Gastroesophageal sphincter (tissue), 4 donors: ENCODE data around the gene CCDC85C. TPM values are rescaled to one million over a fixed set of nuclear protein-coding genes. Genes with fewer than 3 reads are reported as not detected.
A peak's percentile ranks its signal among the peaks of the same experiment; 100 is the strongest.

ENCODE experiments used
- ATAC-seq: fragments of 150-250 bp; one replicate; pipeline ENCODE4 v1.9.1; 2016; ENCODE audit warnings: mild to moderate bottlenecking, moderate library complexity
- H3K27ac ChIP-seq, 4 donors: fragments of 200-600 bp; sonication (generic) in 3 of 4; 1 replicate in 3 of 4; 2 replicates in 1 of 4; pipeline ENCODE4 v1.5.1; 2016 to 2019
- H3K27me3 ChIP-seq: fragments of 200-600 bp; sonication (generic); one replicate; pipeline ENCODE4 v1.5.1; 2019
- H3K36me3 ChIP-seq, 2 donors: fragments of 200-600 bp; sonication (generic); one replicate each; pipeline ENCODE4 v1.5.1; 2019; ENCODE audit warnings: control low read depth in 1 of 2
- H3K4me1 ChIP-seq, 3 donors: fragments of 200-600 bp; sonication (generic); 1 replicate in 2 of 3; 2 replicates in 1 of 3; pipeline ENCODE4 v1.5.1; 2016 to 2019; ENCODE audit warnings: control low read depth in 2 of 3
- H3K4me3 ChIP-seq, 2 donors: fragments of 200-600 bp; sonication (generic); one replicate each; pipeline ENCODE4 v1.5.1; 2019; ENCODE audit warnings: mild to moderate bottlenecking in 1 of 2, moderate library complexity in 1 of 2
- H3K9me3 ChIP-seq, 3 donors: fragments of 200-600 bp; sonication (generic); one replicate each; pipeline ENCODE4 v1.5.1; 2017 to 2019; ENCODE audit warnings: control low read depth in 2 of 3
- EP300 ChIP-seq: sonication (generic); formaldehyde crosslinking; IDR thresholded peaks from one replicate; pipeline ENCODE4 v1.6.1; 2017; ENCODE audit warnings: antibody characterized with exemption, mild to moderate bottlenecking
- POLR2A ChIP-seq, 2 donors: fragments of 450-650 bp; IDR thresholded peaks; one replicate each; pipeline ENCODE4 v1.6.1; 2017; ENCODE audit warnings: antibody characterized with exemption in 2 of 2, mild to moderate bottlenecking in 2 of 2, moderate library complexity in 1 of 2
- POLR2AphosphoS5 ChIP-seq: sonication (generic); formaldehyde crosslinking; IDR thresholded peaks from one replicate; pipeline ENCODE4 v1.6.1; 2017; ENCODE audit warnings: antibody characterized with exemption
- WGBS, 2 donors: methylation state at CpG; one replicate each; pipeline ENCODE4 v1.1.5; 2018; ENCODE audit warnings: low coverage in 1 of 2; 5-methylcytosine and 5-hydroxymethylcytosine counted together
- total RNA-seq, 4 donors: library from RNA; depleted of rRNA; stranded (reverse); fragments of >200 nt; gene quantifications; one replicate each; pipeline ENCODE4 v1.1.0, GENCODE V29; 2016
- TF ChIP-seq, protein P1 (sequence below), 4 experiments: fragments of 200-600 bp in 2 of 4; fragments of 450-650 bp in 2 of 4; sonication (generic) in 1 of 4; IDR thresholded peaks; one replicate each; pipeline ENCODE4 v1.5.1; 2017 to 2019; ENCODE audit warnings: antibody characterized with exemption in 4 of 4, mild to moderate bottlenecking in 2 of 4, moderate library complexity in 2 of 4

CCDC85C gene
- total RNA-seq, 4 donors from 2014 or later, result 14.0 to 58.2 (median 25.0) TPM

- Histone ChIP-seq H3K4me3 (no peak overlapping the region), H3K9me3 (no peaks in the 10 kb centered on the region), H3K27ac (peak overlapping the region in 3 of 4 donors; percentile 62 to 97 (median 87)), H3K4me1 (peaks cover 2 to 100% (median 53%) of the 10 kb centered on the region in 3 donors), H3K27me3 (no peaks in the 10 kb centered on the region), H3K36me3 (no peaks in the 10 kb centered on the region)
- TF ChIP-seq, protein P1, sequence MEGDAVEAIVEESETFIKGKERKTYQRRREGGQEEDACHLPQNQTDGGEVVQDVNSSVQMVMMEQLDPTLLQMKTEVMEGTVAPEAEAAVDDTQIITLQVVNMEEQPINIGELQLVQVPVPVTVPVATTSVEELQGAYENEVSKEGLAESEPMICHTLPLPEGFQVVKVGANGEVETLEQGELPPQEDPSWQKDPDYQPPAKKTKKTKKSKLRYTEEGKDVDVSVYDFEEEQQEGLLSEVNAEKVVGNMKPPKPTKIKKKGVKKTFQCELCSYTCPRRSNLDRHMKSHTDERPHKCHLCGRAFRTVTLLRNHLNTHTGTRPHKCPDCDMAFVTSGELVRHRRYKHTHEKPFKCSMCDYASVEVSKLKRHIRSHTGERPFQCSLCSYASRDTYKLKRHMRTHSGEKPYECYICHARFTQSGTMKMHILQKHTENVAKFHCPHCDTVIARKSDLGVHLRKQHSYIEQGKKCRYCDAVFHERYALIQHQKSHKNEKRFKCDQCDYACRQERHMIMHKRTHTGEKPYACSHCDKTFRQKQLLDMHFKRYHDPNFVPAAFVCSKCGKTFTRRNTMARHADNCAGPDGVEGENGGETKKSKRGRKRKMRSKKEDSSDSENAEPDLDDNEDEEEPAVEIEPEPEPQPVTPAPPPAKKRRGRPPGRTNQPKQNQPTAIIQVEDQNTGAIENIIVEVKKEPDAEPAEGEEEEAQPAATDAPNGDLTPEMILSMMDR (IDR thresholded peaks at IDR 0.05), result no peak
- TF ChIP-seq POLR2AphosphoS5 (no peak), POLR2A (IDR thresholded peaks at IDR 0.05) (no peak), EP300 (no peak)
- no peak for ATAC-seq
- 25 to 36% methylated on average over 1 of the region's 2 CpGs for WGBS, 2 donors
Measured at GRCh38 chr14:99592394-99592793, 11.6 kb downstream of the CCDC85C start.

- peak overlapping the region in 2 of 4 donors; percentile 56 to 97 for H3K27ac ChIP-seq
- H3K4me3 ChIP-seq, result no peak overlapping the region
- H3K9me3 ChIP-seq, result no peaks in the 10 kb centered on the region
- H3K27me3 ChIP-seq, result no peaks in the 10 kb centered on the region
- H3K4me1 ChIP-seq, result peaks cover 2 to 100% (median 45%) of the 10 kb centered on the region in 3 donors
- no CpG with 5 or more reads among the region's 28 CpGs for WGBS, 2 donors
- no peaks in the 10 kb centered on the region for H3K36me3 ChIP-seq
- TF ChIP-seq, protein P1 (IDR thresholded peaks at IDR 0.05), result no peak
- TF ChIP-seq EP300 (no peak), POLR2A (IDR thresholded peaks at IDR 0.05) (no peak), POLR2AphosphoS5 (no peak)
- ATAC-seq, result no peak
Measured at GRCh38 chr14:99590746-99591555, 13.1 kb downstream of the CCDC85C start.

GRCh38 chr14:99589651-99590530 is 14.1 kb downstream of the CCDC85C start:
- no peaks in the 10 kb centered on the region for H3K36me3 ChIP-seq
- TF ChIP-seq, protein P1 (IDR thresholded peaks at IDR 0.05), result no peak
- TF ChIP-seq POLR2AphosphoS5 (no peak), POLR2A (IDR thresholded peaks at IDR 0.05) (no peak), EP300 (no peak)
- no peaks in the 10 kb centered on the region for H3K27me3 ChIP-seq
- no peaks in the 10 kb centered on the region for H3K9me3 ChIP-seq
- 85 to 100% methylated on average over 2 to 3 of the region's 17 CpGs for WGBS, 2 donors
- peaks cover 2 to 95% (median 40%) of the 10 kb centered on the region in 3 donors for H3K4me1 ChIP-seq
- peak overlapping the region in 3 of 4 donors; percentile 41 to 97 (median 56) for H3K27ac ChIP-seq
- no peak overlapping the region for H3K4me3 ChIP-seq
- ATAC-seq, result no peak

- no peaks in the 10 kb centered on the region for H3K27me3 ChIP-seq
- no peak for ATAC-seq
- TF ChIP-seq EP300 (no peak), POLR2A (IDR thresholded peaks at IDR 0.05) (no peak), POLR2AphosphoS5 (no peak)
- TF ChIP-seq, protein P1 (IDR thresholded peaks at IDR 0.05), result no peak
- H3K27ac ChIP-seq, result peak overlapping the region in 2 of 4 donors; percentile 56 to 97
- no peaks in the 10 kb centered on the region for H3K36me3 ChIP-seq
- H3K4me3 ChIP-seq, result no peak overlapping the region
- H3K9me3 ChIP-seq, result no peaks in the 10 kb centered on the region
- H3K4me1 ChIP-seq, result peaks cover 2 to 86% (median 40%) of the 10 kb centered on the region in 3 donors
- 35 to 68% methylated on average over 8 to 12 of the region's 18 CpGs for WGBS, 2 donors
Measured at GRCh38 chr14:99589031-99589441, 15.0 kb downstream of the CCDC85C start.
